Nephron (organoid): ENCODE measurements around the gene SOX2.

Source experiments
- H3K27ac Mint-ChIP-seq, 3 experiments: 2 replicates each; pipeline ENCODE4 v1.8.0; 2020; ENCODE audit warnings: mixed read lengths in 3 of 3, mild to moderate bottlenecking in 2 of 3, moderate library complexity in 1 of 3
- H3K27me3 Mint-ChIP-seq: 2 replicates; pipeline ENCODE4 v1.8.0; 2021; ENCODE audit warnings: low read depth, mild to moderate bottlenecking, moderate library complexity, mixed read lengths
- H3K36me3 Mint-ChIP-seq: 2 replicates; pipeline ENCODE4 v1.8.0; 2020; ENCODE audit warnings: low read depth, mixed read lengths
- H3K4me1 Mint-ChIP-seq: 2 replicates; pipeline ENCODE4 v1.8.0; 2020; ENCODE audit warnings: mixed read lengths
- H3K4me3 Mint-ChIP-seq, 3 experiments: 2 replicates each; pipeline ENCODE4 v1.8.0; 2020; ENCODE audit warnings: mild to moderate bottlenecking in 3 of 3, mixed read lengths in 3 of 3, moderate library complexity in 2 of 3
- H3K9me3 Mint-ChIP-seq: 2 replicates; pipeline ENCODE4 v1.8.0; 2020; ENCODE audit warnings: mixed read lengths
- TF ChIP-seq, protein P1 (sequence below), 3 experiments: fragments of 200-600 bp; sonication (generic); IDR thresholded peaks; one replicate each; pipeline ENCODE4 v1.5.0; 2021; ENCODE audit warnings: antibody characterized with exemption in 3 of 3; ENCODE audit not compliant: unreplicated experiment in 3 of 3

SOX2 gene

DNA sequence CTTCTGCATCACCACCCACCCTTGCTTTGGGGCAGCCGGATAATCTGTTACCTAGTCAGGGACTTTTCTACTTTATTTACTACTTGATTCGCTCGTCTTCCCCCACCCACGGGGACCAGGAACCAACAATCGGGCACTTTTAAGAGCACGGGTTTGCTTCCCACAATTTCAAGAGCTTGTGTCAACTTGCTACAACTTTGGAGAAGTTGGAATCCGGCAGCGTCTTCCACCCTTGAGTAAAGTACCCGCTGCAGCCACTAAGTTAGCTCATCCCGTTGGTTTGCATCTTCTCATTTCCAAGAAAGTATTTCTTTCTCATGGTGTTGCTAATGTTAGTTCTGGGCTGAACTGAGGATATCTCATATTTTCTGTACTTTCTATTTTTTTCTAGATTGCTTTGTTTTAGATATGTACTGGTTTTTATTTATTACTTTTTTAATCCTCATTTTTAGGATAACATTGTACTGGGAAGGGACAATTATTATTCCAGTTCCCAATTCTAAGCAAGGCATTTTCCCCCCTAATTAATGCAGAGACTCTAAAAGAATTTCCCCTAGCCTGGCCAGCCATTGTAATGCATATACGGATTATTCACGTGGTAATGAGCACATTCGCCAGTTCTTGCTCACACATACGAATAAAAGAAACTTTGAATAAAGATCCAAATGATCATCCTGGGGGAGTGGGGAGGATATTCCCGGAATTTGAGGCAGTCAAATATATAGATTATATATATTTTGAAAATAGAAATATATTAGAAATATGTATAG lies 4.0 kb downstream of the SOX2 start:
- H3K4me1 Mint-ChIP-seq, result no peaks in the 10 kb centered on the region
- H3K9me3 Mint-ChIP-seq, result no peaks in the 10 kb centered on the region
- peaks cover 27% of the 10 kb centered on the region for H3K27me3 Mint-ChIP-seq
- no peaks in the 10 kb centered on the region for H3K36me3 Mint-ChIP-seq
- TF ChIP-seq, protein P1, sequence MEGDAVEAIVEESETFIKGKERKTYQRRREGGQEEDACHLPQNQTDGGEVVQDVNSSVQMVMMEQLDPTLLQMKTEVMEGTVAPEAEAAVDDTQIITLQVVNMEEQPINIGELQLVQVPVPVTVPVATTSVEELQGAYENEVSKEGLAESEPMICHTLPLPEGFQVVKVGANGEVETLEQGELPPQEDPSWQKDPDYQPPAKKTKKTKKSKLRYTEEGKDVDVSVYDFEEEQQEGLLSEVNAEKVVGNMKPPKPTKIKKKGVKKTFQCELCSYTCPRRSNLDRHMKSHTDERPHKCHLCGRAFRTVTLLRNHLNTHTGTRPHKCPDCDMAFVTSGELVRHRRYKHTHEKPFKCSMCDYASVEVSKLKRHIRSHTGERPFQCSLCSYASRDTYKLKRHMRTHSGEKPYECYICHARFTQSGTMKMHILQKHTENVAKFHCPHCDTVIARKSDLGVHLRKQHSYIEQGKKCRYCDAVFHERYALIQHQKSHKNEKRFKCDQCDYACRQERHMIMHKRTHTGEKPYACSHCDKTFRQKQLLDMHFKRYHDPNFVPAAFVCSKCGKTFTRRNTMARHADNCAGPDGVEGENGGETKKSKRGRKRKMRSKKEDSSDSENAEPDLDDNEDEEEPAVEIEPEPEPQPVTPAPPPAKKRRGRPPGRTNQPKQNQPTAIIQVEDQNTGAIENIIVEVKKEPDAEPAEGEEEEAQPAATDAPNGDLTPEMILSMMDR (IDR thresholded peaks at IDR 0.05; ENCODE audit: unreplicated experiment in 3 of 3), result no peak
- peak overlapping the region in 2 of 3 experiments; percentile 22 to 27 for H3K27ac Mint-ChIP-seq
- peak overlapping the region; percentile 69 to 90 (median 73) for H3K4me3 Mint-ChIP-seq

DNA sequence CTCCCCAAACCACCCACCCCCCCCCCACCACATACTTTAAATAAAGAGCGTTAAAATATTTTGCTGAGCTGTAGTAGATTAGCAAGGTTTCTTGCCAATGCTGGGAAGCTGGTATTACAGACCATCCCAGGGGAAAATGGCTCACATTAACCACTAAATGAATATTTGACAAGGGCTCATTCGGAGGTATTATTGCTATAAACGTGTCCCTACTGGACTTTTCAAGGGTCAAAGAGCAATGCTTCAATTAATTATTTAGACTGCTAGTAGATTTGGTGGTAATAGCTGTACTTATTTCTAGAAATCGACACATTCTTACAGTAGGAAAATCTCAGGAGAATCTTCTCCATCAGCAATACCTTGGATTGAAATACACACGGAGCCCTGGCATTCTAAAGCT lies 5.2 kb downstream of the SOX2 start:
- Mint-ChIP-seq H3K36me3 (no peaks in the 10 kb centered on the region), H3K27me3 (peaks cover 39% of the 10 kb centered on the region), H3K9me3 (no peaks in the 10 kb centered on the region), H3K27ac (no peak overlapping the region), H3K4me1 (no peaks in the 10 kb centered on the region), H3K4me3 (no peak overlapping the region)
- TF ChIP-seq, protein P1 (IDR thresholded peaks at IDR 0.05; ENCODE audit: unreplicated experiment in 3 of 3), result no peak

- Mint-ChIP-seq H3K4me1 (no peaks in the 10 kb centered on the region), H3K36me3 (no peaks in the 10 kb centered on the region), H3K27me3 (peaks cover 46% of the 10 kb centered on the region), H3K4me3 (no peak overlapping the region), H3K27ac (no peak overlapping the region), H3K9me3 (no peaks in the 10 kb centered on the region)
- TF ChIP-seq, protein P1 (IDR thresholded peaks at IDR 0.05; ENCODE audit: unreplicated experiment in 3 of 3), result no peak
These were observed 5.9 kb downstream of the SOX2 start for GRCh38 chr3:181717549-181718171.

GRCh38 chr3:181718369-181718768 lies 6.6 kb downstream of the SOX2 start:
- H3K9me3 Mint-ChIP-seq, result no peaks in the 10 kb centered on the region
- H3K36me3 Mint-ChIP-seq, result no peaks in the 10 kb centered on the region
- TF ChIP-seq, protein P1 (IDR thresholded peaks at IDR 0.05; ENCODE audit: unreplicated experiment in 3 of 3), result no peak
- no peak overlapping the region for H3K4me3 Mint-ChIP-seq
- H3K27ac Mint-ChIP-seq, result no peak overlapping the region
- peaks cover 53% of the 10 kb centered on the region for H3K27me3 Mint-ChIP-seq
- no peaks in the 10 kb centered on the region for H3K4me1 Mint-ChIP-seq

- peaks cover 3% of the 10 kb centered on the region for H3K9me3 Mint-ChIP-seq
- no peaks in the 10 kb centered on the region for H3K36me3 Mint-ChIP-seq
- TF ChIP-seq, protein P1 (IDR thresholded peaks at IDR 0.05; ENCODE audit: unreplicated experiment in 3 of 3), result no peak
- no peak overlapping the region for H3K4me3 Mint-ChIP-seq
- no peak overlapping the region for H3K27ac Mint-ChIP-seq
- H3K4me1 Mint-ChIP-seq, result peaks cover under 1% of the 10 kb centered on the region
- peaks cover 62% of the 10 kb centered on the region for H3K27me3 Mint-ChIP-seq
These were observed 7.5 kb downstream of the SOX2 start for GRCh38 chr3:181718987-181719911.
